Nephron (organoid): ENCODE data around the gene NAA60.
"Not testable (repeated sequence)": the region's sequence is repeated elsewhere in the genome, so short reads cannot be mapped to it uniquely, and the experiment has no call there.

Experiments
- H3K27ac Mint-ChIP-seq, 3 experiments: 2 replicates each; pipeline ENCODE4 v1.8.0; 2020; ENCODE audit warnings: mixed read lengths in 3 of 3, mild to moderate bottlenecking in 2 of 3, moderate library complexity in 1 of 3
- H3K27me3 Mint-ChIP-seq: 2 replicates; pipeline ENCODE4 v1.8.0; 2021; ENCODE audit warnings: low read depth, mild to moderate bottlenecking, moderate library complexity, mixed read lengths
- H3K36me3 Mint-ChIP-seq: 2 replicates; pipeline ENCODE4 v1.8.0; 2020; ENCODE audit warnings: low read depth, mixed read lengths
- H3K4me1 Mint-ChIP-seq: 2 replicates; pipeline ENCODE4 v1.8.0; 2020; ENCODE audit warnings: mixed read lengths
- H3K4me3 Mint-ChIP-seq, 3 experiments: 2 replicates each; pipeline ENCODE4 v1.8.0; 2020; ENCODE audit warnings: mild to moderate bottlenecking in 3 of 3, mixed read lengths in 3 of 3, moderate library complexity in 2 of 3
- H3K9me3 Mint-ChIP-seq: 2 replicates; pipeline ENCODE4 v1.8.0; 2020; ENCODE audit warnings: mixed read lengths
- CTCF ChIP-seq, 3 experiments: fragments of 200-600 bp; sonication (generic); IDR thresholded peaks; one replicate each; pipeline ENCODE4 v1.5.0; 2021; ENCODE audit warnings: antibody characterized with exemption in 3 of 3; ENCODE audit not compliant: unreplicated experiment in 3 of 3

Gene NAA60

GRCh38 chr16:3497771-3498170 lies 54.3 kb downstream of the NAA60 start:
- Mint-ChIP-seq H3K36me3 (no peaks in the 10 kb centered on the region), H3K4me1 (peaks cover 26% of the 10 kb centered on the region), H3K9me3 (no peaks in the 10 kb centered on the region), H3K27me3 (no peaks in the 10 kb centered on the region), H3K4me3 (no peak overlapping the region), H3K27ac (no peak overlapping the region)
- TF ChIP-seq CTCF (IDR thresholded peaks at IDR 0.05; ENCODE audit: unreplicated experiment in 3 of 3), result no peak

GRCh38 chr16:3498988-3499387 lies 55.5 kb downstream of the NAA60 start:
- no peaks in the 10 kb centered on the region for H3K27me3 Mint-ChIP-seq
- TF ChIP-seq CTCF (IDR thresholded peaks at IDR 0.05; ENCODE audit: unreplicated experiment in 3 of 3), result no peak
- no peak overlapping the region for H3K27ac Mint-ChIP-seq
- peaks cover 22% of the 10 kb centered on the region for H3K4me1 Mint-ChIP-seq
- no peaks in the 10 kb centered on the region for H3K9me3 Mint-ChIP-seq
- peak overlapping the region in 2 of 3 experiments; percentile 10 to 43 for H3K4me3 Mint-ChIP-seq
- no peaks in the 10 kb centered on the region for H3K36me3 Mint-ChIP-seq

- peak overlapping the region; percentile 89 to 98 (median 93) for H3K4me3 Mint-ChIP-seq
- H3K9me3 Mint-ChIP-seq, result not testable (repeated sequence)
- peak overlapping the region; percentile 84 to 98 (median 88) for H3K27ac Mint-ChIP-seq
Observed at GRCh38 chr16:3501412-3501761, 57.9 kb downstream of the NAA60 start.

GRCh38 chr16:3501783-3502400 lies 58.4 kb downstream of the NAA60 start:
- TF ChIP-seq CTCF (IDR thresholded peaks at IDR 0.05; ENCODE audit: unreplicated experiment in 3 of 3), result no peak
- H3K4me1 Mint-ChIP-seq, result peaks cover 22% of the 10 kb centered on the region
- no peaks in the 10 kb centered on the region for H3K27me3 Mint-ChIP-seq
- no peaks in the 10 kb centered on the region for H3K9me3 Mint-ChIP-seq
- peak overlapping the region; percentile 17 to 88 (median 39) for H3K27ac Mint-ChIP-seq
- peaks cover 19% of the 10 kb centered on the region for H3K36me3 Mint-ChIP-seq
- peak overlapping the region; percentile 89 to 98 (median 93) for H3K4me3 Mint-ChIP-seq

More at GRCh38 chr16:3501412-3501761, 57.9 kb downstream of the NAA60 start:
- H3K27me3 Mint-ChIP-seq, result not testable (repeated sequence)
- Mint-ChIP-seq H3K36me3 (peaks cover 19% of the 10 kb centered on the region), H3K4me1 (peaks cover 22% of the 10 kb centered on the region)

- TF ChIP-seq CTCF (IDR thresholded peaks at IDR 0.05; ENCODE audit: unreplicated experiment in 3 of 3), result no peak
Observed at GRCh38 chr16:3503523-3503922, 60.0 kb downstream of the NAA60 start.

GRCh38 chr16:3508736-3509135 lies 65.3 kb downstream of the NAA60 start:
- Mint-ChIP-seq H3K27ac (no peak overlapping the region), H3K4me3 (no peak overlapping the region), H3K9me3 (no peaks in the 10 kb centered on the region), H3K36me3 (peaks cover 67% of the 10 kb centered on the region), H3K27me3 (no peaks in the 10 kb centered on the region), H3K4me1 (no peaks in the 10 kb centered on the region)
- TF ChIP-seq CTCF (IDR thresholded peaks at IDR 0.05; ENCODE audit: unreplicated experiment in 3 of 3), result no peak

More at GRCh38 chr16:3503523-3503922, 60.0 kb downstream of the NAA60 start:
- H3K4me1 Mint-ChIP-seq, result peaks cover 22% of the 10 kb centered on the region
- no peaks in the 10 kb centered on the region for H3K27me3 Mint-ChIP-seq
- peak overlapping the region in 1 of 3 experiments; percentile 41 for H3K27ac Mint-ChIP-seq
- peak overlapping the region; percentile 51 to 75 (median 60) for H3K4me3 Mint-ChIP-seq
- no peaks in the 10 kb centered on the region for H3K9me3 Mint-ChIP-seq
- peaks cover 31% of the 10 kb centered on the region for H3K36me3 Mint-ChIP-seq
